Measurements from ENCODE around the gene CAMTA1.

The CAMTA1 gene

GRCh38 chr1:7650801-7651200, 865.5 kb downstream of the CAMTA1 start:
- Histone ChIP-seq H3K4me3 (ENCODE audit: low read depth, low read length) (no peak overlapping the region), H3K27ac (ENCODE audit: low read depth, low read length) (no peak overlapping the region), H3K36me3 (ENCODE audit: control insufficient read depth, insufficient read depth, low read length) (no peaks in the 10 kb centered on the region), H3K27me3 (ENCODE audit: control insufficient read depth, insufficient read depth, low read length) (no peaks in the 10 kb centered on the region), H3K9me3 (ENCODE audit: control insufficient read depth, insufficient read depth, low read depth, low read length) (no peaks in the 10 kb centered on the region), H3K4me1 (ENCODE audit: control insufficient read depth, insufficient read depth, low read length) (no peaks in the 10 kb centered on the region), H3K9ac (ENCODE audit: low read length) (no peak overlapping the region)

- H3K27me3 ChIP-seq (ENCODE audit: control insufficient read depth, insufficient read depth, low read length): no peaks in the 10 kb centered on the region
- H3K27ac ChIP-seq (ENCODE audit: low read depth, low read length): no peak overlapping the region
- H3K9me3 ChIP-seq (ENCODE audit: control insufficient read depth, insufficient read depth, low read depth, low read length): no peaks in the 10 kb centered on the region
Measured at GRCh38 chr1:7651203-7651602, 865.9 kb downstream of the CAMTA1 start.

DNA sequence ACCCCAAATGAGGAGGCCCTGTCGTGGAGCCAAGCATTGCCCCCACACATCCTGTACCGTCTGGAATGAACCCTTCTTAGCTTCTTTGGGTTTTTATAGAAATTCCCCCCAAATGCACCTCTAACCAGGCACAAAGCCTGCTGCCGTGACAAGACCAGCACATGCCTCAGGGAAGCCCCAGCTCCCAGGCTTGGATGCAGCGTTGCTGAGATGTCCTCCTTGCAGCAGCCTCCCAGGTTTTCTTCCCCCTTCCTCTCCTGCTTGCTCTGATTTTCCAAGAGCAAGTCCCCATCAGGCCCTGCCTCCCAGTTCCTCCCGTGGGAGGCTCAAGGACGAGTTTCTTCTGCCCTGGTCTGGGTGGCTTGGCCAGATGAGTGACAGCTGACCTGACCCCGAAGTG, 866.8 kb downstream of the CAMTA1 start:
- Histone ChIP-seq H3K9ac (ENCODE audit: low read length) (no peak overlapping the region), H3K36me3 (ENCODE audit: control insufficient read depth, insufficient read depth, low read length) (no peaks in the 10 kb centered on the region), H3K4me1 (ENCODE audit: control insufficient read depth, insufficient read depth, low read length) (no peaks in the 10 kb centered on the region), H3K4me3 (ENCODE audit: low read depth, low read length) (no peak overlapping the region), H3K27me3 (ENCODE audit: control insufficient read depth, insufficient read depth, low read length) (no peaks in the 10 kb centered on the region), H3K9me3 (ENCODE audit: control insufficient read depth, insufficient read depth, low read depth, low read length) (no peaks in the 10 kb centered on the region), H3K27ac (ENCODE audit: low read depth, low read length) (no peak overlapping the region)

More at GRCh38 chr1:7651203-7651602, 865.9 kb downstream of the CAMTA1 start:
- no peaks in the 10 kb centered on the region for H3K4me1 ChIP-seq (ENCODE audit: control insufficient read depth, insufficient read depth, low read length)
- H3K4me3 ChIP-seq (ENCODE audit: low read depth, low read length): no peak overlapping the region
- H3K36me3 ChIP-seq (ENCODE audit: control insufficient read depth, insufficient read depth, low read length): no peaks in the 10 kb centered on the region
- no peak overlapping the region for H3K9ac ChIP-seq (ENCODE audit: low read length)

GRCh38 chr1:7652515-7653098, 867.4 kb downstream of the CAMTA1 start:
- no peak overlapping the region for H3K27ac ChIP-seq (ENCODE audit: low read depth, low read length)
- no peaks in the 10 kb centered on the region for H3K27me3 ChIP-seq (ENCODE audit: control insufficient read depth, insufficient read depth, low read length)
- no peaks in the 10 kb centered on the region for H3K4me1 ChIP-seq (ENCODE audit: control insufficient read depth, insufficient read depth, low read length)
- no peaks in the 10 kb centered on the region for H3K36me3 ChIP-seq (ENCODE audit: control insufficient read depth, insufficient read depth, low read length)
- no peak overlapping the region for H3K4me3 ChIP-seq (ENCODE audit: low read depth, low read length)
- no peaks in the 10 kb centered on the region for H3K9me3 ChIP-seq (ENCODE audit: control insufficient read depth, insufficient read depth, low read depth, low read length)
- no peak overlapping the region for H3K9ac ChIP-seq (ENCODE audit: low read length)

DNA sequence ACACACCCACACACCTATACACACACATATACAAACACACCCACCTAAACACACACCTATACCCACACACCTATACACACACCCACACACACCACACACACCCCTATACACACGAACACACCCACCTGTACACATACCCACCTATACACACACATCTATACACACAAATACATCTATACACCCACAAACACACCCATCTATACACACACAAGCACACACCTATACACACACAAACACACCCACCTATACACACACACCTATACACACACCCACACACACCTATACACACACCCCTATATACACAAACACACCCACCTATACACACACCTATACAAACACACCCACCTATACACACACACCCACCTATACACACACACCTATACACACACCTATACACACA, 869.5 kb downstream of the CAMTA1 start:
- no peaks in the 10 kb centered on the region for H3K9me3 ChIP-seq (ENCODE audit: control insufficient read depth, insufficient read depth, low read depth, low read length)
- H3K9ac ChIP-seq (ENCODE audit: low read length): no peak overlapping the region
- no peaks in the 10 kb centered on the region for H3K4me1 ChIP-seq (ENCODE audit: control insufficient read depth, insufficient read depth, low read length)
- no peaks in the 10 kb centered on the region for H3K36me3 ChIP-seq (ENCODE audit: control insufficient read depth, insufficient read depth, low read length)
- no peak overlapping the region for H3K27ac ChIP-seq (ENCODE audit: low read depth, low read length)
- H3K27me3 ChIP-seq (ENCODE audit: control insufficient read depth, insufficient read depth, low read length): no peaks in the 10 kb centered on the region
- H3K4me3 ChIP-seq (ENCODE audit: low read depth, low read length): no peak overlapping the region

GRCh38 chr1:7655354-7655753, 870.1 kb downstream of the CAMTA1 start:
- H3K36me3 ChIP-seq (ENCODE audit: control insufficient read depth, insufficient read depth, low read length): no peaks in the 10 kb centered on the region
- H3K4me1 ChIP-seq (ENCODE audit: control insufficient read depth, insufficient read depth, low read length): no peaks in the 10 kb centered on the region
- no peaks in the 10 kb centered on the region for H3K9me3 ChIP-seq (ENCODE audit: control insufficient read depth, insufficient read depth, low read depth, low read length)
- H3K27ac ChIP-seq (ENCODE audit: low read depth, low read length): no peak overlapping the region
- no peak overlapping the region for H3K9ac ChIP-seq (ENCODE audit: low read length)
- H3K27me3 ChIP-seq (ENCODE audit: control insufficient read depth, insufficient read depth, low read length): no peaks in the 10 kb centered on the region
- no peak overlapping the region for H3K4me3 ChIP-seq (ENCODE audit: low read depth, low read length)

GRCh38 chr1:7656557-7657215, 871.4 kb downstream of the CAMTA1 start:
- Histone ChIP-seq H3K36me3 (ENCODE audit: control insufficient read depth, insufficient read depth, low read length) (no peaks in the 10 kb centered on the region), H3K9ac (ENCODE audit: low read length) (no peak overlapping the region), H3K4me1 (ENCODE audit: control insufficient read depth, insufficient read depth, low read length) (no peaks in the 10 kb centered on the region), H3K27me3 (ENCODE audit: control insufficient read depth, insufficient read depth, low read length) (no peaks in the 10 kb centered on the region), H3K9me3 (ENCODE audit: control insufficient read depth, insufficient read depth, low read depth, low read length) (no peaks in the 10 kb centered on the region), H3K27ac (ENCODE audit: low read depth, low read length) (no peak overlapping the region), H3K4me3 (ENCODE audit: low read depth, low read length) (no peak overlapping the region)

DNA sequence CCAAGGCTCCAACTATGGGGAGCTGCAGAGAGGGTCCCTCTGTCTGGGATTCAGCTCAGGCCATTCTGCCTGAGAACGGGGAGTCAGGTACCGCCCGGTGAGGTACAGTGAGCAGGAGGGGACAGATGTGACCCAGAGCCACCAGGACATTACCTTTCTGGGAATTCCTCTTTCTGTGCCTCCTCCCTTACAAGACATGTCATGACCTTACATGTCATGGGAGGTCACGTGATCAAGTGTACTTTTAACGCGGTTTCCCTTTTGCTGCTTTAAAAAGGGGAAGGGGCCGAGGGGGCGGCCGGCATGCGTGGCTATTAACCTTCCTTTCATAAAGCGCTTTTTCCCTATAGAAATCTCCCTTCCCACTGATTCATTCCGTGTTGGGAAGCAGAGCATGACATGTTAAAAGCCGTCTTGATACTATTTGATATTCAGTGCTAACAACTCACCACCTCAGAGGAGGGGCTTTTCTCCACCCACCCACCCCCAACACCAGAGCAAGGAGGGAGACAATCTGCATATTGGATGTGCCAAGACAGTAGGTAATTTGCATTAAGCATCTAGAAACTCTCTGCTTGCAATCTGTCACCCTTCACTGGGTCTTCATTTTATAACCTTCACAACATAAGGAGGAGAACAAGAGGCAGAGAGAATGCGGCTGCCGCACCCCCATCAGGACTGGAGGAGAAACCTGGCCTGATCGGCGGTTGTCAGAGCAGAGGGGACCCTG, 872.2 kb downstream of the CAMTA1 start:
- H3K9me3 ChIP-seq (ENCODE audit: control insufficient read depth, insufficient read depth, low read depth, low read length): no peaks in the 10 kb centered on the region
- no peaks in the 10 kb centered on the region for H3K27me3 ChIP-seq (ENCODE audit: control insufficient read depth, insufficient read depth, low read length)
- no peak overlapping the region for H3K9ac ChIP-seq (ENCODE audit: low read length)
- no peak overlapping the region for H3K27ac ChIP-seq (ENCODE audit: low read depth, low read length)
- no peak overlapping the region for H3K4me3 ChIP-seq (ENCODE audit: low read depth, low read length)
- H3K4me1 ChIP-seq (ENCODE audit: control insufficient read depth, insufficient read depth, low read length): no peaks in the 10 kb centered on the region
- H3K36me3 ChIP-seq (ENCODE audit: control insufficient read depth, insufficient read depth, low read length): no peaks in the 10 kb centered on the region

DNA sequence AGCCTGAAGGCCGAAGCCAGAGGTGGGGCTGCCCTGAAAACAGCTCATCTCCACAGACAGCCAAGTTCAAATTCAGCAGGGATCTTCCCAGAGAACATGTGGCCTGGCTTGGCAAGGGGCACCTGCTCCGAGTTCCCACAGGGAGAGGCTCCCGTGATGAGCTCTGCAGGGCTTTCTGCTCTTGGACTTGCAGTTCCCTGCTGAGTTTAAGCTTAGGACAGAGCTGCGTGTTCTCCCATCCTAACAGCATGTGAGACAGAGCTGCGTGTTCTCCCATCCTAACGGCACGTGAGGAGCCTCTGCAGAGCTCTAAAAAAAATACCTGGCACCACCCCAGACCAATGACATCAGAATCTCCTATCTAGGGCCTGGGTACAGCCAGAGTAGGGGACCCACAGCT, 872.8 kb downstream of the CAMTA1 start:
- H3K9me3 ChIP-seq (ENCODE audit: control insufficient read depth, insufficient read depth, low read depth, low read length): no peaks in the 10 kb centered on the region
- H3K4me1 ChIP-seq (ENCODE audit: control insufficient read depth, insufficient read depth, low read length): no peaks in the 10 kb centered on the region
- H3K36me3 ChIP-seq (ENCODE audit: control insufficient read depth, insufficient read depth, low read length): no peaks in the 10 kb centered on the region
- no peak overlapping the region for H3K9ac ChIP-seq (ENCODE audit: low read length)
- H3K27ac ChIP-seq (ENCODE audit: low read depth, low read length): no peak overlapping the region
- H3K27me3 ChIP-seq (ENCODE audit: control insufficient read depth, insufficient read depth, low read length): no peaks in the 10 kb centered on the region
- H3K4me3 ChIP-seq (ENCODE audit: low read depth, low read length): no peak overlapping the region

- Histone ChIP-seq H3K9me3 (ENCODE audit: control insufficient read depth, insufficient read depth, low read depth, low read length) (no peaks in the 10 kb centered on the region), H3K27ac (ENCODE audit: low read depth, low read length) (no peak overlapping the region), H3K4me3 (ENCODE audit: low read depth, low read length) (no peak overlapping the region), H3K27me3 (ENCODE audit: control insufficient read depth, insufficient read depth, low read length) (no peaks in the 10 kb centered on the region), H3K9ac (ENCODE audit: low read length) (no peak overlapping the region), H3K36me3 (ENCODE audit: control insufficient read depth, insufficient read depth, low read length) (no peaks in the 10 kb centered on the region), H3K4me1 (ENCODE audit: control insufficient read depth, insufficient read depth, low read length) (no peaks in the 10 kb centered on the region)
Measured at GRCh38 chr1:7659514-7659913, 874.3 kb downstream of the CAMTA1 start.

DNA sequence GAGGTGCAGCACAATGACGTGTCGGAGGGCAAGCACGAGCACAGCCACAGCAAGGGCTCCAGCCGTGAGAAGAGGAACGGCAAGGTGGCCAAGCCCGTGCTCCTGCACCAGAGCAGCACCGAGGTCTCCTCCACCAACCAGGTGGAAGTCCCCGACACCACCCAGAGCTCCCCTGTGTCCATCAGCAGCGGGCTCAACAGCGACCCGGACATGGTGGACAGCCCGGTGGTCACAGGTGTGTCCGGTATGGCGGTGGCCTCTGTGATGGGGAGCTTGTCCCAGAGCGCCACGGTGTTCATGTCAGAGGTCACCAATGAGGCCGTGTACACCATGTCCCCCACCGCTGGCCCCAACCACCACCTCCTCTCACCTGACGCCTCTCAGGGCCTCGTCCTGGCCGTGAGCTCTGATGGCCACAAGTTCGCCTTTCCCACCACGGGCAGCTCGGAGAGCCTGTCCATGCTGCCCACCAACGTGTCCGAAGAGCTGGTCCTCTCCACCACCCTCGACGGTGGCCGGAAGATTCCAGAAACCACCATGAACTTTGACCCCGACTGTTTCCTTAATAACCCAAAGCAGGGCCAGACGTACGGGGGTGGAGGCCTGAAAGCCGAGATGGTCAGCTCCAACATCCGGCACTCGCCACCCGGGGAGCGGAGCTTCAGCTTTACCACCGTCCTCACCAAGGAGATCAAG, 878.3 kb downstream of the CAMTA1 start:
- H3K9me3 ChIP-seq (ENCODE audit: control insufficient read depth, insufficient read depth, low read depth, low read length): no peaks in the 10 kb centered on the region
- H3K36me3 ChIP-seq (ENCODE audit: control insufficient read depth, insufficient read depth, low read length): no peaks in the 10 kb centered on the region
- H3K4me3 ChIP-seq (ENCODE audit: low read depth, low read length): no peak overlapping the region
- no peak overlapping the region for H3K9ac ChIP-seq (ENCODE audit: low read length)
- peaks cover 5% of the 10 kb centered on the region; the same call in 1 of the 2 replicates for H3K4me1 ChIP-seq (ENCODE audit: control insufficient read depth, insufficient read depth, low read length)
- no peaks in the 10 kb centered on the region for H3K27me3 ChIP-seq (ENCODE audit: control insufficient read depth, insufficient read depth, low read length)
- H3K27ac ChIP-seq (ENCODE audit: low read depth, low read length): no peak overlapping the region
